HG02623 (cell line): ENCODE data around the gene HOXA11.

ENCODE experiments used
- ATAC-seq: cut with Tn5 transposase; IDR thresholded peaks from one replicate; pipeline ENCODE4 v1.9.1; 2021; ENCODE audit warnings: moderate library complexity; ENCODE audit not compliant: unreplicated experiment

Gene HOXA11

DNA sequence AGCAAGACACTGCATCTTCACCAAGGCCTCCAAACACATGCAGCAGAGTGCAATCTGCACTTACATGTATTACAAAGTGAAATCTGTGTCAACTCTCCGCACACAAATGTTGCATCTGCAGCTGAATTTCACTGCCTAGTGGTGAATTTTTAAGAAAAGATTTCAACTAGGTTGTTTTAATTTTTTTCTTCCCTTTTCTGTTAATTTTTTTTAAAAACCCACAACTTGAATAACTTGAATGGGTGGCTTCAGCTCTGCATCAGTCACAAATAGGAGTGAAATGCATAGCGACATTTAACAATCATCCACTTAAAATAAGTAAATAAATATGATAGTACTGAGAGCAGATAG lies 8.9 kb upstream of the HOXA11 start:
- no peak for ATAC-seq

- ATAC-seq = no peak
Observed at GRCh38 chr7:27193335-27194001, 8.4 kb upstream of the HOXA11 start.

GRCh38 chr7:27192546-27193334 lies 7.7 kb upstream of the HOXA11 start:
- no peak for ATAC-seq

- ATAC-seq = no peak
Observed at GRCh38 chr7:27191833-27192545, 7.0 kb upstream of the HOXA11 start.

- ATAC-seq = no peak
Observed at GRCh38 chr7:27191161-27191731, 6.2 kb upstream of the HOXA11 start.

- ATAC-seq = no peak
Observed at GRCh38 chr7:27189997-27190748, 5.1 kb upstream of the HOXA11 start.

- no peak for ATAC-seq
Observed at GRCh38 chr7:27189295-27189996, 4.4 kb upstream of the HOXA11 start.

DNA sequence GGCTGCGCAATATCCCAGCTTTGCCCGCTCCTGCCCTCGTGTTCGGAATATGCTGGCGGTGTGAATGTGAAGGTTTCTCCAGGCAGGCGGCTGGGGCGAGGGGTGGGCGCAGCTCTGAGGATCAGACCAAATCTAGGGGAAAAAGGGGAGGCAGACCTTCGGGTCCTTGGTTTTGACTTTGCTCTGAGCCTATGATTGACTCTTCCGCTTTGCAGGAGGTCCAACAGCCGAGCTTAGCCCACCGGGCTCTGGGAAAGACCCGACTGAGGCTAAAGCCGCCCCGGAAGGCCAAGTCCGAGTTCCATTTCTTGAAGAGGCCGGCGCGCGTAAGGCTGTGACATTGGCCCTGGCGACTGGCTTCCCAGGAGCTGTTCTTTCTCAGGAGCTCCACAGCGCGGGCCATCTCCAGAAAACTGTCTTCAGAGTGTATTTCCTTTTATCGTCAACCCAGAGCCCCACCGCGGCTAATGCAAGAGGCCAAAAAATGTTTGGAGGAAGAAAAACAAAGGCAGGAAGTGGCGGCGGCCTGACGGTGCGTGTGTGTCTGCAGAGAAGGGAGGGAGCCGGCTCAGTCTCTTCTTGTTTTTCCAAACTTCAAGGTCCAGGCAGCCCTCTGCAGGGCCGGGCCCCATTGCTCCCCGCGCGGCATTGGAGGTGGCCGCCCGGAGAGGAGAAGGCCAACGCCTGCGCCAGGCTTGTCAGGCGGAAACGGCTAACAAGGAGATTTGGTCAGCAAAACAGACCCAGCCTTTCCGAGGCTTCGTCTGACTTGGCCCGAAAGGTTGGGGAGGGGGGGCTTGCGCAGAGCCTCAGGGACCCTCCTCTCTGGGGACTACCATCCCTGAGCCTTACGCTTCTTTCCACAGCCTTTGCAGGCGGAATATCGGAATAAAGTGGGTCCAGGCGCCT lies 3.6 kb upstream of the HOXA11 start:
- ATAC-seq = no peak

- ATAC-seq = no peak
Observed at GRCh38 chr7:27187475-27188385, 2.7 kb upstream of the HOXA11 start.

- no peak for ATAC-seq
Observed at GRCh38 chr7:27186668-27187474, 1.8 kb upstream of the HOXA11 start.

DNA sequence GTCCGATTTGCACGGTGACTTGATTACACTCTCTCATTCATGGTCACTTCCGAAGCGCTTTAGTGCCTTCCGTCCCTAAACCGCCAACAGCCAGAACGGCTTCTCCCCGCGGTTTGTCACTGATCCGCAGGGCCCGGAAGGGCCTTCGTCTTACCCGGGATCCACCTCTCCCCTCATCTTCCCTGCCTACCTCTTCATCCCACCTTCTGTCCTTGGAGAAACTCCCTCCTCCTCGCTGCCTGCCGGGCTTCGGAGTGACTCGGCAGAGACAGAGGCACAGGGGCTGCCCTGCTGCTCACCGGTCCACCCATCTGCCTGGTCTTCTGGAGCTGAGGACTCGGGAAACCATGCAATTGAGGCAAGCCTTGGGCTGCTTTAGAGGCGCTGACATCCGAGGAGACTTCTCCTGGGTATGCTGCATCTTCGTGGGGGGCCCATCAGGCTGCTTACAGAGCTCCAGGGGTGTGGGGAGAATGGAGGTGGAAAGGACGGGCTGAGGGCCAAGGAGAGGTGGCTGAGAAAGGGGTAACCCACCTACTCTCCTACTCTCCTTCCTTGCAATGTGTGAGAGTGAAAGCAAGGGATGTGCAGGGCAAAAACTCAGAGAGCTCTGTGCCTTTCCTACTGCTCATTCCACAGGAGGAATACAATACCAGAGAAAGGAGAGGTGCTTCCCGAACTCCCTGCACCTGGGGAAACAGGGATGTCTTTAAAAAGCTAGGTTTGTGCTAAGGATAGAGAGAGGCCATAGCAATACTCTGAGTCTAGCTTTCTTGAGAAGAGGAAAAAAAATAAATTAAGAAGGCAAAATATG lies 1.0 kb upstream of the HOXA11 start:
- ATAC-seq = no peak

GRCh38 chr7:27184337-27185012 lies 557 bp downstream of the HOXA11 start:
- no peak for ATAC-seq

DNA sequence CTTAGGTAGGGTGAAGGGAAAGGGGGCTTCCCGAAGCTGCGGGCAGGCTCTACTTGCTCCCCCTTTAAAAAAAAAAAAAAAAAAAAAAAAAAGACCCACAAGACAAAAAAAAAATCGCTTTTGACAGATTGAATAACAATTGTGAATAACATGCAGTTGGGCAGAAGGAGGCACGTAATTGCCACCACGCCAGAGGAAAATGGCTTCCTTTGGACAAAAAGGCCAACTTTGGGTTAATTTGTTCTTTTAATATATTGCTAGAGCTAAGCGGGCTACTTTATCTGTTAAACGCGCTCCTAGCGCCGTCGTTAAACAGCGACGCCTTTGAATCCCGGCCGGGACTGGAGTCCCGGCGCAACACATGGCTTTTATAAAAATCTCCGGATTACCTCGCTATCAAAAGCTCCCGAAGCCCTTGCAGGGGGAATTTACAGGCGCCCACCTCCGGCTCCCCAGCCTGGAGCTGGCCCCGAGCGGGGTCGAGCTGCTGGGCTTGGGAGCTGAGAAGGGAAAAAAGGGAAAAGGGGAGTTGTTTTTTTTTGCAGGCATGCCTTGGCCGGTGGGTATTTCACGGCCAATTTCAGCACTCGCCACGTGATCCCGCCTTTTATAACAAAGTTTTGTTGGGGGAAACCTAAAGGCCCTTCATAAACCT lies 1.2 kb downstream of the HOXA11 start:
- ATAC-seq = no peak

DNA sequence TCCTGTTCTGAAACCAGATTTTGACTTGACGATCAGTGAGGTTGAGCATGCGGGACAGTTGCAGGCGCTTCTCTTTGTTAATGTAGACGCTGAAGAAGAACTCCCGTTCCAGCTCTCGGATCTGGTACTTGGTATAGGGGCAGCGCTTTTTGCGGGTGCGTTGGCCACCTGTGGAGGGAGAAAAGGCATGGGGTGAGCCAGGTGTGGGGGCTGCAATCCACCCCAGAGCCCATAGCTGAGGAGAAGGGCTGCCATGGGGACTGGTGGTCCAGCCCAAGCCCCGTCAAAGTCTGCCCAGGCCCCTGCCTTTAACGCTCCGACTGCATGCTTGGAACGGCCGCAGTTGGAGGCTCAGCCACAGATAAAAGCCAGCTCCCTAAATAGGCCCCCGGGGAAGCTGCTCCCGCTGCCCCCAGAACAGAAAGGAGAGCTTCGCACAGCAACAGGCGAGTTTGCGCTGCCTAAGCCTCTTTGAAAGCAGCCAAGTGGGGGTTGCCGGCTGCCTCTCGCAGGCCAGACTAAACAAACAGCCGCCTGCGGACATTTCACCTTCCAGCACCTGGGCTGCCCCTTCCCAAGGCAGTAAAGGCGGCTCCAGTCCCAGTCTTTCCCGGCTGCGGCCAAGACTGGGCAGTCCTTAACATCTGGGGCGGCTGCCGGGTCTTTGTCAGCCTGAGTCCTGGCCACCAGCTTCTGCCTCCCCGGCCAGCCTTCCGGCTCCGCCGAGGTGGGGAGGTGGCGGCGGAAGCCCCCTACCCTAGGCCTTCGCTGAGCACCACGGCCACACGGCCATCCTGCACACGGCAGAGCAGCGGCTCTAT lies 2.0 kb downstream of the HOXA11 start:
- ATAC-seq = no peak
